Left renal cortex interstitium (tissue), 4 donors: ENCODE measurements around the gene PIAS1. TPM values are rescaled to one million over a fixed set of nuclear protein-coding genes. Genes with fewer than 3 reads are reported as not detected.
"Not testable (repeated sequence)": the region's sequence is repeated elsewhere in the genome, so short reads cannot be mapped to it uniquely, and the experiment has no call there.

Experiments
- DNase-seq, 4 donors: peaks; one replicate each; pipeline ENCODE4 v3.0.0-alpha.2; 2013; ENCODE audit warnings: low read depth in 4 of 4, low spot score in 2 of 4, missing footprints in 1 of 4
- polyA plus RNA-seq, 4 donors: library from polyadenylated mRNA; unstranded; fragments of 120-200 nt; gene quantifications; one replicate each; pipeline ENCODE4 v1.2.1, GENCODE V29; 2013; ENCODE audit not compliant: insufficient read length in 4 of 4

The PIAS1 gene
- polyA plus RNA-seq, 4 donors, result 36.9 to 55.5 (median 47.8) TPM

DNA sequence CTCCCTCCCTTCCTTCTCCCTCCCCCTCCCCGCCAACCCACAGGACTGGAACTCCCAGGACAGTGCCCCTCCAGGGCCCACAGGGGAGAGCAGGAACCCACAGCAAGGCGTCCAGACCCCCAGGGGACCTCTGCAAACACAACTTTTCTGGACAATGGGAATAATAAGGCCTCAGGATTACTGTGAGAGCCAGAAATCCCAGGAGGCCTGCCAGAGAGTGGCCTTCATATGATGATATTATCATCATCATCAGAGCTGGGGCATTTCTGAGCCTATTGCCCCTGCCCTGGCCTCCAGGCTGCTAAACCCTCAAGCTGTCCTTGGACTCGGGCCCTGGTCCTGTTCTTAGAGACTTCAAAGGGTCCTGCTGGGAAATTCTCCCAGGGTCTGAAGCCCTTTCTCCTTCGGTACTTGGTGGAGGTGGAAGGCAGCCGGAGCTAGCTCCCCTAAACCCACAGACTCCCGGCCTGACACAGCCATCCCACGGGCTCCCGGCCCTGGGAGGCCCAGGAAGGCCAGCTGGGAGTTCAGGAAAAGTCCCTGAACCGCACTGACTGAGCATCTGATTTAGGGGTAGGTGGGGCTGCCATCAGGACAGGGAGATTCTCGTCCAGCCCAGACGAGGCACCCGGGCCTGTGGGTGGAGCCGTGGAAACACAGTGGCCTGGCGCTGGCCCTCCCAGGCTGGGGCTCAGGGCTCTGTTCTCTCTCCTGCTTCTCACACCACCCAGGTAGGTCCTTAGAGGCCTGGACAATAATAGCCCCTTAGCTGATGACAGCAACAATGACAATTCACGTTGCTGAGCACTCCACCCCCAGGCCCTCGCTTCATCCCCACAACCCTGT lies 146.1 kb downstream of the PIAS1 start:
- DNase-seq, result no peak

DNA sequence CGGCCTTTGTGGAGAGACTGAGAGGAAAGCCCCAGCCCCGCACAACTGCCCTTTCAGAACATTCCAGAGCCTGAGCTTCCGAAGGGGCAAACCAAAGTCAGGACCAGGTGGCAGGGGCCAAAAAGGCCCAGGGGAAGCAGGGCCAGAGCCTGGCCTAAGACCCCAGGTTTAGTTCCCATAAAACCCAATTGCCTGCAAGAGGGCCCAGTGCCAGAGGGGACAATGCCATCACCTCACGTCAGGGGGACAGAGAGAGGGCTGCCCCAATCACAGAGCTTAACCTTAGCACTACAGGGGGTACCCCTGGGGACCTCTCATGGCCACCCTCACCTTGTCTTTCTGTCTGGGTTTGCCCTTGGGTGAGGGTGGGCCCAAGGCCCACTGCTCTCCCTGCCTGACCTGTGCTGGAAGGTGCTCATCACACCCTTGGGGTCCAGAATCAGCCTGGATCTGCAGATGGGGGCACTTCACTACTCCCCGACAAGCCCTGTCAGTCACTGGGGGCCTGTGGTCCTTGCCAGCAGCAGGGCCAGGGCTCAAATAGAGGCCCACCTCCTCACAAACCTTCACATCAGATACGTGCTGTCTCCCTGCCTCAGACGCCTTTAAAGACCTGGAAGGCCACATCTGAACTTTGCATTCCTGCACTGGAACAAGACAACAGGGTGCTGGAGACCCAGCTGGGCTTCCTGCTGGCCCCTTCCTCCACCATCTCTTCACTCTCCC lies 147.2 kb downstream of the PIAS1 start:
- DNase-seq, result no peak

DNA sequence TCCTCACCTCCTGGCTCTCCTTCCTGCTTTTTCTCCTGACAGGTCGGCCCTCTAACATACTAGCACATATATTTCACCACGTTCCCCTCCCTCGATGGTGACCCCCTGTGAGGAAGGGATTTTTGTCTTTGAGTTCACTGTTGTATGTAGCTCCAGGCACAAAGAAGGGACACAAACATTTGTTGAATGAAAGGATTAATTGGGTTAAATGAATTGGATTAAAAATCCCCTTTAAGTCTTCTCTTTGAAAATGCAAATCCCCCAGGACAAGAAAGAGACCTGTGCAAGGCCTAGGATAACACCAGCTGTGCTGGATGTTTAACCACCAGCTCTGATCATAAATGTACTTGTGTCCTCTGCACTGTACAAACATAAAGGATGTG lies 147.8 kb downstream of the PIAS1 start:
- DNase-seq, result no peak

DNA sequence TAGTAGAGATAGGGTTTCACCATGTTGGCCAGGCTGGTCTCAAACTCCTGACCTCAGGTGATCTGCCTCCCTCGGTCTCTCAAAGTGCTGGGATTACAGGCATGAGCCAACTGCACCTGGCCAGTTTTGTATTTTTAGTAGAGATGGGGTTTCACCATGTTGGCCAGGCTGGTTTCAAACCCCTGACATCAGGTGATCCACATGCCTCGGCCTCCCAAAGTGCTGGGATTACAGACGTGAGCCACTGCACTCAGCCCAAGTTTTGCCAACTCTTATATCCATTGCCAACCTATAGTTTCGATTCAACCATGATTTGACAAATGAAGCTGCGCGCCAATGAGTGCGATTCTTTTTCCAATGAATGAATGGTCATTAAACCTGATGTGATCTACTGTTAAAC lies 148.9 kb downstream of the PIAS1 start:
- not testable (repeated sequence) for DNase-seq

DNA sequence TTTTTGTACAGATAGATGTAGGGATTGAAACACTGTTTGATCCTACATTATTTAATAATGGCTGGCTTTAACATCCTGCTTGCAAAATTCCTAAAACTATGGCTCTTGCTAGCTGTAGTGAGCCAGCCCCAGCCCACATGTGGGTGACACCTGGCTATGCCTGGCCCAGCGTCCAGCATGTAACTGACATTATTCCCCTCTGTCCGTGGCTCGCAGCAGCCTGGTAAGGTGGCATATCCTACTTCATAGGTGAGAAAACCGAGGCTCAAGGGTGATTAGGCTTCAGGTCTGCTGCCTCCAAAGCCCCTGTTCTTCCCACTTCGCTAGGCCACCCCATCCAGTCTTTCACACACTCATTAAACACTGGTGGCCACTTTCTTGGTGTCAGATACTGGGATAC lies 149.4 kb downstream of the PIAS1 start:
- DNase-seq, result no peak

DNA sequence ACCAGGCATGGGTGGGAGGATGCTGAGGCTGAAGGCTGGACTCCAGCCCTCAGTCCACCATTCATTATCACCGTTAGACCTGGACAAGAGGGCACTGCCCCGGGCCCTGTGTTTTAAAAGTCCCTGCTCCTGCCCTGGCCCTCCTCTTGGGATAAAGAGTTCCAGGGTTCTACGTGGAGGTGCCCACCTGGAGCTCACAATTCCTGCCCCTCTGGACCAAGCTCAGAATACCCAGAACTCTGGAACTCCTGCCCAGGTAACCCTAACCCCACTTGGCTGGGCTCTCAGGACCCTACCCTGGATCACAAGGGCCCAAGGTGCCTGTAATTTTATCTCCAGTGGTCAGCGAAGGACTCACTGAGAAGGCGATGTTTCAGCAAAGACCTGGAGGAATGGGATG lies 149.8 kb downstream of the PIAS1 start:
- no peak for DNase-seq

DNA sequence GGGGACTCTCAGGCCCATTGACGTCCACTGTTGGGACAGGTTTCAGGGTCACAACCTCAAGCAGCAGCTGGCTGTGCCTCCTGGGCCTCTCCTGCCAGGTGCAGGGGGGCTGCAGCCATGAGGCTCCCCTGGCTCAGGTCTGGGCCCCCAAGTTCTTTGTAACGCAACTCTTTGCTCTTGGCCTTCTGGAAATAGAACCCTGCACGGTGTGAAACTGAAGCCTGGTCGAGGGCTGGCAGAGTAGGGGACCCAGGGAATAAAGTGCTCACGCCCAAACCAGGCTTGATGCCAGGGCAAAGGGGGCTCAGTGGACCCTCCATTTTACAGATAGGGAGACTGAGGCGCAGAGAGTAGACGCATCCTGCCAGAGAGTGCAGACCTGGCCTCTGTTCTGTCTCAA lies 150.2 kb downstream of the PIAS1 start:
- DNase-seq, result no peak

DNA sequence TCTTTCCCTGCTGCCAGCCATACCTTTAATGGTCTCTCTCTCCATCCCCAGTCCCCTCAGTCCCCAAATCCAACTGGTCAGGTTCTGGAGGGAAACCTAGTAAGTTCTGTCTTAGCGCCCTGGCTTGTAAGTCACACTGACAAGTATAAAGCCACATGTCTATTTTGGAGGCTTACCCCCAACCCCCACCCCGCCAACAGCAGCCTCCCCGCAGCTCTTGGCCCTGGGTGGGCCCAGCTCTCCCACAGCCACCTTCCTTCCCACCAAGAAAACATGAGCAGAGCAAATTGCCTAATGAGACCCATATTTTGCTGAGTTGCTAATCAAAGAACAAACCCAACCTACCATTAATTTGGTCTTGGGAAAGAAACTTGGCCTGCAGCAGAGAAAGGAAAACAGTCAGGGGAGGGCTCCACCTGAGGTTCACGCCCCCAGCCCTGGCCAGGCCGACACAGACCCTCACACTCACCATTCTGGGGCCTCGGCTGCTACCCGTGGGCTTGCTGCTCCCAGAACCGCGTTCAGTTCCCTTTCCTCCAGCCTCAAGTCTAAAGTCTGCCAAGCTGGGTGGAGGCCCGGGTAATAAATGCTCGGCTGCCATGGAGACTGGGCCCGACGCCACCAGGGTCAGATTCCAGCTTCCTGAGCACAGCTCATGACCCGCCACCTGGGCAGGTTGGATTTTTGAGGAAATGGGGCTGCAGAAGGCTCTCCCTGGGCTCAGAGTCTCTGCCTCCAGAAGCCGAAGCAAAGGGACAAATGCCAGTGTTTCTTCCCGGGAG lies 150.9 kb downstream of the PIAS1 start, which contains the start of gene CALML4:
TSS of gene CALML4 (minus strand) at position 557 of the 782 bp plus-strand sequence. CDS start at position 472, 85 bp downstream.
- peak in 1 of 4 donors; percentile 67 for DNase-seq

DNA sequence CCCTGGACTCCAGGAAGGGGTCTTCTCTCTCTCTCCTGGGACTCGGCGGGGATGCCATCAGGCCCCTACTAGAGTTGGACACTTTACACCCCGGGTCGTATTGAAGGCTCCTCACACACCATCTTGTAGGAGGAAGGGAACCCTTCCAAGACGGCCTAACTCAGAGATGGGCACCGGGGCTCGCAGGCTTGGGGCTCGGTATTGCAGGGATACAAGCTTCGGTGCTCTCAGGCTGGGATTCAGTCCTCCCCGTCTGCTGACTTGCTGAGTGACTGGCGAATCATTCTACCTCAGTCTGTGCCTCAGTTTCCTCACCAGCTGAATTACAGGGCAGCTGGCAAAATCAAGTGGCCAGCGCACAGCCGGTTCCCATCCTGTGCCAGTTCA lies 151.4 kb downstream of the PIAS1 start:
- DNase-seq, result no peak

DNA sequence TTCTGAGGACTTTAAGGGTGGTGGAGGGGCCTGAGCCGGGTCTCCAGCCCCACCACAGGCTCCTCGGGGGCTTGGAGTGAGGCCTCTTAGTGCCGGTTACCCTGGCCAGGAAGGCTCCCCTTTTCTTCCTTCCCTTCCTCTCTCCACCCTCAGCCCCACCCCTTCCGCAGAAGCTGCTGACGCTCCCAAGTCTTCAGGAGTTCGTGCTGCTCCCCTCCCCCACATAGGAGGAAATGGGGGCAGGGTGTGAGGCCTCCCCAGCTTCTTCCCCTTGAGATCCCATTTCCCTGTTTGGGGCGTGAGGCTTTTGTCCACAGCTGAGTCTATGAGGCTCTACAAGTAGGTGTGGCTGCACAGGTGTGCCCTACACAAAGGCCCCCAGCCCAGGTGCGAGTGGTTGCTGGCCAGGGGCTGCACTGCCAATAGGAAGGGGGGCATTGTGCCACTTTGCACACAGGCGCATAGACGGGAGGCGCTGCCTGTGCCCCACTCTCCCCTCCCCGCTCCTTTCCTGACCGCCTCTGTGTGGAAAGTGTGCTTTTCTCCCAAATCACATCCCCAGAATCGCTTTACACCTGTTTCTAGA lies 151.9 kb downstream of the PIAS1 start:
- no peak for DNase-seq

DNA sequence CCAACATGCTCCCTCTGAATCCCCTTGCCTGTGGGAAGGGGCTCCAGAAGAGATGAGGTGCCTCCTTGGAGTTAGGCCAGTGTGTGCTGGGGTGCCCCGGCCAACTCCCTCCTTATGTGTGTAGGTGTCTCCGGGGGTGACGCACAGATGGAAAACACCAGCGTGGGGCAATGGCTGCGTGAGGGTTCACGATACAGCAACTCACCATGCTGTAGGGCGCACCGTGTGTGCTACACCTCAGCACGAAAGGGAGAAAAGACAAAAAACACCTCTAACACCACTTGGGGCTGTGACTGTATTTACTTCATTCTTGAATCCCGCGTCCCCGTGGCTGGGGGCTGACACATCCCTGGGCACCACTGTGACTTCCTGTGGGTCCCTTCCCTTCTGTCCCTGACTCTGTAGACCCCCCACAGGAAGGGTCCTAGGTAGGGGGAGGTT lies 152.6 kb downstream of the PIAS1 start:
- no peak for DNase-seq

DNA sequence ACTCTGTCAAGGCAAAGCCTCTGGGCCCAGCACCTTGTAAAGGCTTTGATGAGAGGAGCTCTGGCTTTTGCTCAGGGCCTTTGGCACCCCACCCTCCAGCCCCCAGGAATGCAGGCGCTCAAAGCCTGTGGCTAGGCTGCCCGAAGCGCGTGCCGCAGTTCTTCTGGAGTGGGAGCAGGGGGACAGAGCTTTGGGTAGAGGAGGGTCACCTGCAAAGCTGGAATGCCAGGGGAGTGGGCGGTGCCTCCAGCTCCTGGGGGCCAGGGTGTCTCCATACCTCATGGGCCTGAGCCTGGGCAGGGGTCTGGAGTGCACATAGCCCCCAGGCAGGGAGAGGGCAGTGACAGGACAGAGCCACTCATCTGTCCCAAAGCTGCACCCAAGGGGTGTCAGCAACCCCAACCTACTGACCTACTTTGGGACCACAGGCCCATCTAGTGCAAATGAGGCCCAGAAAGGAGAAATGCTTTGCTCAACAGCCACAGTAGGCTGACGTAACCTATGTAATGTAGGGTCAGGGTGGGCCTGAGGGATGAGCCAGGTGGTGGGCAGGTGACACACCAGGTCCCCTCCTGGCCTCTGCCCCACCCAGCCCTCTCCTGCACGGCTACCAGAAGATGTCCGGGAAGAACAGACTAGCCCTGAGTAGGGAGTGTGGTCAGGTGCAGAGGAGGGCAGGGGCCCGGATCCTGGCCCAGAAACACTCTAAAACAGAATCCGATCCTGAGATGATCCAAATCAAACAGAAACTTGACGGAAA lies 153.2 kb downstream of the PIAS1 start:
- no peak for DNase-seq

DNA sequence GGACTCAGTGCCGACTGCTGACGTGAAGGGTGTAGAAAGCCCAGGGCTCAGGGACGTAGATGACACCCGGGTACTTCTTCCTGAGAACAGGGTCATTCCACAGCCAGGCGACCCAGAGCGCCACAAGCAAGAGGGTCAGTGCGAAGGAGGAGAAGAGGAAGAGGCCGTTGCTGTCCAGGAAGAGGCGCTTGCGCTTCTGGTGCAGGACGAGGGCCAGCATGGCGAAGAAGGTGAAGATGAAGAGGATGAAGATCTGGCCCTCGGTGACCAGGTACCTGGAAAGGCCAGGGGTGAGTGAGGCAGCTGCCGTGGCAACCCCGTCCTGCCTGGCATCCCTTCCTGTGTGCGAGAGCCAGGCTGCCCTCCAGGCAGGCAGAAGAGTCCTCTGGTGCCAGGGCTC lies 154.0 kb downstream of the PIAS1 start:
- DNase-seq, result no peak

DNA sequence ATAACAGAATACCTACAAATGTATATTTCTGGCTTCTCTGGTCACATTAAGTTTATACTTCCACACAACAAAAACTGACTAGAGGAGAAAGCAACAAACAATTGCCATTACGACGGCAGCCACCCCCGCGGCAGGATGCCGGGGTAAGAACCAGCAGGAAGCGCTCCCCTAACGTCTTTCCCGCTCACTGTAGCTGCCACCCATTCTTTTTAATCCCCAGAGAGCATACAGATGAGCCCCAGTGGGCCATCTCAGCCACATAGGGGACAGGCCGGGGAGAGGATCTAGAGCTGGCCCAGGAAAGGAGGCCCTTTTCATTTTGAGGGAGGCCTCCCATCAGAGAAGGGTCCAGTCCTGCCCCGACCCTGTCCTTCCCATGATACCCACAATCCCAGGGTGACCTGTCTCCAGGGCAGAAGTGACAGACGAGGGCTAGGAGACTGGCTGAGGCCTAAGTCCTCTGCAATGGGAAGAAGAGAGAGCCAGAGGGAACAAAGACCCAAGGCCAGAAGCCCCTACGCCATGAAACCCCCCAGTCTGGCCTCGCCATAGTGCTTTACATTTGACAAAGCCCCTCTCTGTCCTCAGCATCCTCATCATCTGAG lies 154.6 kb downstream of the PIAS1 start:
- DNase-seq, result no peak

DNA sequence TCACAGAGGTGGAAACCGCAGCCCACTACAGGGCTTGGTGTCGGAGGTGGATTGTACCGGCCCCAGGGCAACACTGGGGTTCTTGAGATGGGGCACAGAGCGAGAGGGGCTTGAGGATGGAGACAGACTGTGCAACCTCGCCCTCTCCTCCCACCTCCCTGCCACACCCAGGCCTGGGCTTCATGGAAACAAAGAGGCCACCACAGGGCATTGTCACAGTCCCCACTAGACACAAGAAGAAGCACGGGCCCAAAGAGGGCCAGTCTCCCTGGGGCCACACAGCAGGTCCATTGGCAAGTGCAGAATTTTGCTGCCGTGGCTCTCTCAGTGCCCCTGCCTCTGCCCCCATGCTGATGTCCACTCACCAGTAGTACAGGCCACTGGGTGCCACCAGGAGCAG lies 155.2 kb downstream of the PIAS1 start:
- DNase-seq, result no peak

DNA sequence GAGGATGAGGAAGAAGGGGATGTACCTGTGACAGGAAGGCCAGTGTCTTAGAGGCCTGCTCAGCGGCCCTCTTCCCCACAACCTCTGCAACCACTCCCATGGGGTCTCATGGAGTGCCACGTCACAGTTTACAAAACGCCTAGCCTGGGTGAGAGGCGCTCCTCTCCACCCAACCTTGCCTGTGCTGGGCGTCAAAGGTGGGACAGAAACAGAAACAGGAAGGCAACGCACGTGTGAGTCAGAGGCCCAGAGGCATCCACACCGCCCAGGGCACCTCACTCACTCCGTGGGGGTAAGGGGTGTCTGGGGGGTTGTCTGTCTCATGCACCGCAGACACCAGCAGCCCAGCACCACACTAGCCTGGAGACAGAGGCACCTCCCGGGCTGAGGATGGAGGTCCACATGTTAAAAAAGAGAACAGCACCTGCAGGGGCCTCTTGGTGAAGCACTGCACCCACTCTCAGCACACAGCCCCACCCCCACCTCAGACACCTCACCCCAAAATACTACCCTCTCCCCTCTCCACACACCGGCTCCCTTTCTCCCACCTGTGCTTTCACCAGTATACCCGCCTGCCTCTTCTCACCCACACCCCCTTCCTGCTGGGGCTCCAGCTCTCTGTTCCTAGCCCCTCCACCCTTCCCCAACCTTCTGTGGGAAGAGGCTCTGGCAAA lies 155.8 kb downstream of the PIAS1 start:
- no peak for DNase-seq

DNA sequence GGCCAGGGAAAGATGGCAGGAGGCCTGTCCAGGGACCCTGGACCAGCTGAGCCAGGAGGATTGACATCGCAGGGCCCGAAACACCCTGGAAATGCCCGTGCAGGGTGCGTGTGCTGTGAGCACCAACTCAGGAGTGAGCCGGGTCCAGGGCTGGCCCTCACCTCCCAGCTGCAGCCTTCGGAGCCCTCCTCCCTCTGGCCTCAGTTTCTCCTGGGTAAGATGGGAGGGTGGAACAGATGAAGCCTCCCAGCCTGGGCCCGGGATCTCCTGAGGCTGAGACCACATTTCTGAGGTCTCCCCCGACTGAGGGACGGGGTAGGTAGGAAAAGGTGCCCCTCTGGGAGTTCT lies 156.3 kb downstream of the PIAS1 start:
- no peak for DNase-seq

DNA sequence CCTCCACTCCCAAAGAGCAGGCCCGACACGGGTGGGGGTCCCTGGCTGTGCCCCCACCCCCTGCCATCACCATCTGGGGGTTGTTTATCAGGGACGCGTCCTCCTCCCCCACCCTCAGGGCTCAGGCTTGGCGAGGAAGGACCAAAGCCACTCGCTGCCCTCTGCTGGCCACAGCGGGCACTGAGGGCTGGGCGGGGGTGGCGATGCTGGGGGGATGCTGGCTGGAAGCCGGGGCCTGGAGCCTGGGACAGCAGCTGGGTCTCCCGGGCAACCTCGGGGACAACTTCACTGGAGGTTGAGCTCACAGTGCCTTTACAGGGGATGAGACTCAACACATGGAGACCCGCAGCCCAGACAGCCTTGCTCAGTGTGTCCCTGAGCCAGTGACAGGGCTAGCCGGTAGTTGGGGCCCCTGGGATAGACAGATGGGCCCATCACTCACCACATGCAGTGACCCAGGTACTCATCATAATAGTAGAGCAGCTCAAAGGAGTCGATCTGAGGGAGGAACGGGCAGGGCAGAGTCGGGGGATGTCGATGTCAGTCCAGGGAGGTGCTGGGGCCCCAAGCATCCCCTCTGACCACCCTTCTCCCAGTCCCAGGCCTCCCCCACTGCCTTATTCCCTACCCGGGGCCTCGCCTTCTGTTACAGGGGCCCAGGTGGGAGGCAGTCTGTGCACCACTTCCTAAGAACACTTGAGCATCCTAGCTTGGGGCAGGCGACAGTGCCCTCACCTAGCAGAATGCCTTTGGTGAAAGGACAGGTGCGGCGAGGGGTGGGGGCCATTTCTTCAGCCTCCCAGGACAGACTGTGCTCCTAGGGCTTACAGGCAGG lies 156.9 kb downstream of the PIAS1 start:
- DNase-seq, result no peak
